Activated naive CD4-positive, alpha-beta T cell (primary cell): Measurements from ENCODE around the gene CIDEA.

Experiments used
- DNase-seq, 4 experiments: peaks; one replicate each; lab custom pipeline; 2025; lab: John Stamatoyannopoulos, UW

The CIDEA gene

GRCh38 chr18:12321333-12321732, 67.2 kb downstream of the CIDEA start:
- no peak for DNase-seq

DNA sequence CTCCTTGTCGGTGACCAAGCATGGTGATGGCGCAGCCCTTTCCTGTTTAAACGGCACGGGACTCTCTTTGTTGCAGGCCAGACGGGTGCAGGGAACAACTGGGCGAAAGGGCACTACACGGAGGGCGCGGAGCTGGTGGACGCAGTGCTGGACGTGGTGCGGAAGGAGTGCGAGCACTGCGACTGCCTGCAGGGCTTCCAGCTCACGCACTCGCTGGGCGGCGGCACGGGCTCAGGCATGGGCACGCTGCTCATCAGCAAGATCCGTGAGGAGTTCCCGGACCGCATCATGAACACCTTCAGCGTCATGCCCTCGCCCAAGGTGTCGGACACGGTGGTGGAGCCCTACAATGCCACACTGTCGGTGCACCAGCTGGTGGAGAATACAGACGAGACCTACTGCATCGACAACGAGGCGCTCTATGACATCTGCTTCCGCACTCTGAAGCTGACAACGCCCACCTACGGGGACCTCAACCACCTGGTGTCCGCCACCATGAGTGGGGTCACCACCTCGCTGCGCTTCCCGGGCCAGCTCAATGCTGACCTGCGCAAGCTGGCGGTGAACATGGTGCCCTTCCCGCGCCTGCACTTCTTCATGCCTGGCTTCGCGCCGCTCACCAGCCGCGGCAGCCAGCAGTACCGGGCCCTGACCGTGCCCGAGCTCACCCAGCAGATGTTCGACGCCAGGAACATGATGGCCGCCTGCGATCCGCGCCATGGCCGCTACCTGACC, 71.0 kb downstream of the CIDEA start:
- no peak for DNase-seq

DNA sequence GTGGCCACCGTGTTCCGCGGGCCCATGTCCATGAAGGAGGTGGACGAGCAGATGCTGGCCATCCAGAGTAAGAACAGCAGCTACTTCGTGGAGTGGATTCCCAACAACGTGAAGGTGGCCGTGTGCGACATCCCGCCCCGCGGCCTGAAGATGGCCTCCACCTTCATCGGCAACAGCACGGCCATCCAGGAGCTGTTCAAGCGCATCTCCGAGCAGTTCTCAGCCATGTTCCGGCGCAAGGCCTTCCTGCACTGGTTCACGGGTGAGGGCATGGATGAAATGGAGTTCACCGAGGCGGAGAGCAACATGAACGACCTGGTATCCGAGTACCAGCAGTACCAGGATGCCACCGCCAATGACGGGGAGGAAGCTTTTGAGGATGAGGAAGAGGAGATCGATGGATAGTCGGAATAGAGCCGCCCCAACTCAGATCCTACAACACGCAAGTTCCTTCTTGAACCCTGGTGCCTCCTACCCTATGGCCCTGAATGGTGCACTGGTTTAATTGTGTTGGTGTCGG, 71.6 kb downstream of the CIDEA start:
- DNase-seq = no peak

DNA sequence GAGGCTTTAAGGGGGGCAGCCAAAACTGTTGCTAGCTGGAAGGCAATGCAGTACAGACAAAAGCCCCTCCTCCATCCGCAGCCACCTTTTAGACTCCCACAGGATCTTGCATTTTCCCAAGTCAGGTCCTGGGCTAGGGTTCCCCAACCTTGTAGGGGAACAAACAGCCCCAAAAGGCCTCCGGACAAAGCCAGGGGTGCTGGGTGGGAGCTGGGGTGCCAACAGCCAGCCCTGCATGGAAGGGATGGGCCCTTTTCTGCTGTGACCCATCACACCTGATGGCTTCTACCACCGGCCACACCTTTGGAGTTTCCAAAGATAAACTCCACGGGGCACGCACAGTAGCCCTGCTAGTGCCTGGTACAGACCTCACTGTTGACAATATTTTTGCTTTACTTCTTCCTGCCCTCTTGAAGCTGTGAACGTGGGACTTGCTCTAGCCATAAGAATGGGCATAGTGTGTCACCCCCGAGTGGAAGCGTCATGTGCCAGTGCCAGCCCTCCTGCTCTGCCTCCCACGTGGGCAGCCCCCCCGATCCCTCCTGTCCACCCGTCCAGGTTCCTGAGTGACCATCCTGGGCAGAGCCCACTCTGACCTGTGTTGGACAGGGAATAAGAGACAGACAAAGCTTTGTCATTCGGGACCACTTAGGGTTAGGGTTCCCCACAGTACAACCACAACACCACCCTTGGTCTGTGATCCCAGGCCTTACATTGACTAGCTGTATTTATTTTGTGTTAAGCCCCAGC, 72.7 kb downstream of the CIDEA start:
- DNase-seq = no peak
